Neuronal stem cell (in vitro differentiated cells): Measurements from ENCODE around the gene TAF4.

Source experiments
- DNase-seq: peaks from one replicate; pipeline ENCODE4 v3.0.0-alpha.2; 2013; ENCODE audit warnings: low spot score
- H2AFZ ChIP-seq: one replicate; pipeline ENCODE4 v1.6.1; 2013; ENCODE audit warnings: mild to moderate bottlenecking, low read length, inconsistent platforms
- H2AK5ac ChIP-seq: 2 replicates; pipeline ENCODE4 v1.6.1; 2013; ENCODE audit warnings: low read depth, mild to moderate bottlenecking, inconsistent platforms, low read length, moderate library complexity, mixed read lengths
- H2BK120ac ChIP-seq: 2 replicates; pipeline ENCODE4 v1.6.1; 2013; ENCODE audit warnings: low read depth, mild to moderate bottlenecking, inconsistent platforms, low read length, moderate library complexity, mixed read lengths
- H2BK12ac ChIP-seq: one replicate; pipeline ENCODE4 v1.6.1; 2013; ENCODE audit warnings: low read length, inconsistent platforms
- H2BK15ac ChIP-seq: 2 replicates; pipeline ENCODE4 v1.6.1; 2013; ENCODE audit warnings: mild to moderate bottlenecking, low read length, inconsistent platforms, mixed read lengths
- H2BK5ac ChIP-seq: one replicate; pipeline ENCODE4 v1.6.1; 2013; ENCODE audit warnings: inconsistent platforms, mild to moderate bottlenecking, low read length, moderate library complexity
- H3K14ac ChIP-seq: one replicate; pipeline ENCODE4 v1.6.1; 2013; ENCODE audit warnings: low read length, inconsistent platforms
- H3K18ac ChIP-seq: 2 replicates; pipeline ENCODE4 v1.6.1; 2013; ENCODE audit warnings: low read length, inconsistent platforms
- H3K23ac ChIP-seq: 2 replicates; pipeline ENCODE4 v1.6.1; 2013; ENCODE audit warnings: low read depth, mild to moderate bottlenecking, mixed read lengths, low read length, inconsistent platforms; ENCODE audit not compliant: poor library complexity
- H3K27ac ChIP-seq: replicated peaks from 3 replicates; pipeline ENCODE4 v1.5.1; 2013; ENCODE audit warnings: low read length, inconsistent platforms
- H3K27me3 ChIP-seq, 3 experiments: 2 replicates each; pipeline ENCODE4 v1.6.1; 2013; ENCODE audit warnings: low read length in 3 of 3, mild to moderate bottlenecking in 2 of 3, inconsistent platforms in 1 of 3, low read depth in 1 of 3, mixed read lengths in 1 of 3, moderate library complexity in 1 of 3; ENCODE audit not compliant: control insufficient read depth in 3 of 3, insufficient read depth in 3 of 3
- H3K36me3 ChIP-seq, 2 donors: replicated peaks in 1 of 2; 2 replicates each; pipeline ENCODE4 v1.6.1; 2013; ENCODE audit warnings: low read length in 2 of 2; ENCODE audit not compliant: control insufficient read depth in 2 of 2, insufficient read depth in 2 of 2
- H3K4ac ChIP-seq: 2 replicates; pipeline ENCODE4 v1.6.1; 2013; ENCODE audit warnings: inconsistent platforms, mild to moderate bottlenecking, low read length, moderate library complexity
- H3K4me1 ChIP-seq, 2 donors: 1 replicate in 1 of 2; 2 replicates in 1 of 2; pipeline ENCODE4 v1.6.1; 2013; ENCODE audit warnings: low read length in 2 of 2, low read depth in 1 of 2; ENCODE audit not compliant: control insufficient read depth in 2 of 2, insufficient read depth in 1 of 2
- H3K4me2 ChIP-seq: one replicate; pipeline ENCODE4 v1.6.1; 2013; ENCODE audit warnings: mild to moderate bottlenecking, low read length, inconsistent platforms; ENCODE audit not compliant: insufficient read depth, poor library complexity, severe bottlenecking
- H3K4me3 ChIP-seq, 2 donors: 2 replicates each; pipeline ENCODE4 v1.5.1; 2013; ENCODE audit warnings: low read length in 2 of 2, mild to moderate bottlenecking in 2 of 2, inconsistent platforms in 1 of 2, moderate library complexity in 1 of 2
- H3K79me1 ChIP-seq: one replicate; pipeline ENCODE4 v1.6.1; 2013; ENCODE audit warnings: low read depth, mild to moderate bottlenecking, inconsistent platforms, low read length, moderate library complexity
- H3K9ac ChIP-seq: one replicate; pipeline ENCODE4 v1.6.1; 2013; ENCODE audit warnings: mild to moderate bottlenecking, low read depth, low read length, inconsistent platforms; ENCODE audit not compliant: poor library complexity
- H3K9me3 ChIP-seq, 2 donors: replicated peaks in 1 of 2; 2 replicates each; pipeline versions ENCODE3 to v1.6.1; 2013; ENCODE audit warnings: low read length in 2 of 2, mild to moderate bottlenecking in 2 of 2, inconsistent platforms in 1 of 2, low read depth in 1 of 2, mixed read lengths in 1 of 2, moderate library complexity in 1 of 2; ENCODE audit not compliant: control insufficient read depth in 2 of 2, insufficient read depth in 1 of 2
- H4K8ac ChIP-seq: one replicate; pipeline ENCODE4 v1.6.1; 2013; ENCODE audit warnings: low read depth, mild to moderate bottlenecking, inconsistent platforms, low read length, moderate library complexity
- H4K91ac ChIP-seq: one replicate; pipeline ENCODE4 v1.6.1; 2013; ENCODE audit warnings: low read length, low read depth, mild to moderate bottlenecking, inconsistent platforms; ENCODE audit not compliant: poor library complexity
- WGBS, 2 donors: extraction: QIAGEN DNeasy Blood & Tissue Kit; methylation state at CpG; one replicate each; pipeline ENCODE4 v1.1.7; 2013; ENCODE audit warnings: missing lambda C conversion rate in 2 of 2, mixed read lengths in 1 of 2; ENCODE audit not compliant: insufficient read length in 2 of 2, insufficient replicate concordance in 1 of 2; ENCODE audit errors: extremely low coverage in 2 of 2; 5-methylcytosine and 5-hydroxymethylcytosine counted together

Gene TAF4

GRCh38 chr20:61935926-61936700, 129.6 kb downstream of the TAF4 start:
- WGBS, 2 donors = no CpG with 5 or more reads among the region's 14 CpGs
- Histone ChIP-seq H3K27ac (no peak overlapping the region), H3K18ac (peak overlapping the region; percentile 59)

DNA sequence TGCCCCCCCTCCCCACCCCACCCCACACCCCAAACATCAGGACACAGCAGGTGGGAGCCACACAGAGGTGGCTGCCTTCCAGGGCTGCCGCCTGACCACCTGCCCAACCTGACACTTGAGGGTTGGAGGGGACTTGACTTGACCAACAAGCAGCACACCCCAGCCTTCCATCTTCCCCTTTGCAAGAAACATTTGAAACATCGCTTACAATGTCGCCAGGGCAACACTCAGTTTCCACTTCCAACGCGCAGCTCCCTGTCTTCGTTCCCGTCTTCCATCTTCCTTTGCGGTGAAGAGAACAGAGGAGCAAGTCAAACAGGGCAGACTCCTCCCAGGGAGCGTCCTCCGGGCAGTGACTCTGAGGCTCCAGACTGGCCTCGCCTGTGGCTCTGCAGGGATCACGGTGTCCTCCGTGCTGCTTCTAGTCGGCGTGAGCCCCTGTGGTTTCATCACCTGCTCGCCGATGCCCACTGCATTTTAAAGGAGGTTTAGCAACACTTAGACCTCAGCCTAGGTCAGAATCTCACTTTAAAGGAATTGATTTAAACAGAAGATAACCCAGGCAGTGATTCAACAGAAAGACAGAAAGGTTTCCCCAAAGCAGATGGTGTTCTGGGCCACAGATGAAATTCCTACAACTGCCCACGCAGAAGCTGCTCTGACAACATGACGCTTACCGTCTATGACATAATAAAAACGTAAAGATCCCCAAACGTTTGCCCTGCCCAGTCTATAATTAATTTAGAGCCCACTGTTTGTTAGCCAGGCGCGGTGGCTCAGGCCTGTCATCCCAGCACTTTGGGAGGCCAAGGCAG, 130.8 kb downstream of the TAF4 start:
- no peak overlapping the region for H3K23ac ChIP-seq
- H4K8ac ChIP-seq = no peak overlapping the region
- H3K79me1 ChIP-seq = no peaks in the 10 kb centered on the region
- no peak overlapping the region for H2BK120ac ChIP-seq
- peak overlapping the region in 1 of 2 donors; percentile 10 for H3K4me3 ChIP-seq
- no peak overlapping the region for H3K27ac ChIP-seq
- no peak overlapping the region for H4K91ac ChIP-seq
- H3K4me1 ChIP-seq = peaks cover 0 to 8% of the 10 kb centered on the region in 2 donors
- no peak overlapping the region for H2AFZ ChIP-seq
- peak overlapping the region; percentile 38 for H3K14ac ChIP-seq
- no peak for DNase-seq
- H3K18ac ChIP-seq = peak overlapping the region; percentile 57
- H2BK15ac ChIP-seq = no peak overlapping the region
- H3K9me3 ChIP-seq = peaks cover 0 to 4% of the 10 kb centered on the region in 2 donors
- peak overlapping the region; percentile 60 for H2BK5ac ChIP-seq
- no peak overlapping the region for H2AK5ac ChIP-seq
- H3K9ac ChIP-seq = no peak overlapping the region
- no peak overlapping the region for H3K4me2 ChIP-seq
- peak overlapping the region; percentile 16 for H2BK12ac ChIP-seq
- WGBS, 2 donors = no CpG with 5 or more reads among the region's 24 CpGs
- H3K4ac ChIP-seq = no peak overlapping the region
- peaks cover 3 to 10% of the 10 kb centered on the region in 2 donors for H3K36me3 ChIP-seq
- H3K27me3 ChIP-seq = peaks cover 0 to 2% (median 0%) of the 10 kb centered on the region in 3 experiments

More at GRCh38 chr20:61935926-61936700, 129.6 kb downstream of the TAF4 start:
- Histone ChIP-seq H3K23ac (no peak overlapping the region), H4K8ac (no peak overlapping the region), H3K4me2 (no peak overlapping the region), H2AK5ac (no peak overlapping the region), H3K27me3 (peaks cover 0 to 2% (median 0%) of the 10 kb centered on the region in 3 experiments), H2BK12ac (no peak overlapping the region), H3K36me3 (peaks cover 3 to 7% of the 10 kb centered on the region in 2 donors), H4K91ac (no peak overlapping the region), H2BK15ac (no peak overlapping the region), H2AFZ (no peak overlapping the region), H3K9ac (no peak overlapping the region), H3K4me3 (no peak overlapping the region), H2BK120ac (no peak overlapping the region), H3K4me1 (peaks cover 0 to 8% of the 10 kb centered on the region in 2 donors), H3K4ac (no peak overlapping the region), H3K14ac (peak overlapping the region; percentile 75), H2BK5ac (peak overlapping the region; percentile 24), H3K79me1 (no peaks in the 10 kb centered on the region), H3K9me3 (peaks cover 0 to 2% of the 10 kb centered on the region in 2 donors)
- no peak for DNase-seq

- Histone ChIP-seq H3K79me1 (no peaks in the 10 kb centered on the region), H3K36me3 (peaks cover 3 to 17% of the 10 kb centered on the region in 2 donors), H3K18ac (no peak overlapping the region), H2BK5ac (peak overlapping the region; percentile 24), H2BK15ac (no peak overlapping the region), H3K23ac (no peak overlapping the region), H3K27me3 (peaks cover 0 to 2% (median 0%) of the 10 kb centered on the region in 3 experiments), H2BK12ac (no peak overlapping the region), H2AFZ (no peak overlapping the region), H2BK120ac (no peak overlapping the region), H3K4ac (no peak overlapping the region), H3K9ac (no peak overlapping the region), H4K8ac (no peak overlapping the region), H2AK5ac (peak overlapping the region; percentile 70), H3K27ac (no peak overlapping the region), H3K4me2 (no peak overlapping the region), H3K14ac (peak overlapping the region; percentile 75), H4K91ac (no peak overlapping the region), H3K9me3 (peaks cover 0 to 4% of the 10 kb centered on the region in 2 donors), H3K4me1 (peaks cover 0 to 8% of the 10 kb centered on the region in 2 donors), H3K4me3 (no peak overlapping the region)
- no CpG with 5 or more reads among the region's 36 CpGs for WGBS, 2 donors
- no peak for DNase-seq
Observed at GRCh38 chr20:61933951-61934715, 131.5 kb downstream of the TAF4 start.
